AG04449 (cell line): ENCODE data around the gene KCNF1.
A peak's percentile ranks its signal among the peaks of the same experiment; 100 is the strongest.

Source experiments
- CTCF ChIA-PET: fragments of 350-600 bp; formaldehyde crosslinking; extraction: SDS; loops from one replicate; lab custom pipeline; 2021; ENCODE audit warnings: antibody characterized with exemption; lab: Yijun Ruan, JAX
- POLR2A ChIA-PET: fragments of 400-600, 350-600 bp; formaldehyde crosslinking; extraction: SDS; loops from one replicate; lab custom pipeline; 2020; ENCODE audit warnings: antibody characterized with exemption, inconsistent platforms; lab: Yijun Ruan, JAX
- DNase-seq: peaks from one replicate; pipeline ENCODE4 v3.0.0-alpha.2; 2010; ENCODE audit warnings: low read depth, low spot score
- H3K4me3 ChIP-seq: 2 replicates; pipeline ENCODE4 v1.5.1; 2011; ENCODE audit warnings: low read depth, mild to moderate bottlenecking, control low read depth, low read length
- TF ChIP-seq, protein P1 (sequence below): IDR thresholded peaks from one replicate; pipeline ENCODE4 v1.5.1; 2011; ENCODE audit warnings: mild to moderate bottlenecking, moderate library complexity, low read length, control low read depth, inconsistent platforms; ENCODE audit not compliant: insufficient read depth; ENCODE audit errors: missing control alignments

The KCNF1 gene

DNA sequence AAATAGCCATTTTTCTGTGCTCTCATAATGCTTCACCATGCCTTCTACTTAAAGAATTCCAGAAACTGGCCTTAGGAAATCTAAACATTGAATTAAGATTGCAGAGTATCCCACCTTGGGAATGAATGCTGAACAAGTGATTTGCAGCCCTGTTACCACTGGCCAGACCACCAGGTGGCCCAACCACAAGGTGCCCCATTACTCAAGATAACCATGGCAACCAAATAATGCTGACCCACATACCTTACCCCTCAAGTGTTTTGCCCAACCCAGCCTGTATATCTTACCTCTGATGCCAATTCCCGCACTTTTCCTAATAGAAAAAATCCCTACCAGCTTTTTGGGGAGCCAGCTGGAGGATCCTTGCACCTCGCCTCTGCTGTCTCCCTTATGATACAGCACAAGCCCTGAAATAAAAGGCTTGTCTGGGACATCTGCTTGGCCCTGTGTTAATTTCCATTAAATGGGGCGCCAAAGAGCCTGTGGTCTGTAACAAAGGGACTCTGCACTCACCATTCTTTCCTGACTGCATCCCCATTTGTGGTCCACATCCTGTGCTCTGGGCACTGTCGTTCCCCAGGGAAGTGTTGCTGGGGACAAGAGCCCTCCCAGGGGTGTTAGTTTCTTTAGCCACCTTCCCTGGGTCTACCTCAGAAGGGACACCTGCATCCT, 17.3 kb upstream of the KCNF1 start:
- DNase-seq = no peak
- ChIA-PET POLR2A (no interaction called here), CTCF (interaction anchor here (1.2 to 1.8 kb wide), 3 partner anchors 10 to 63 kb away, joined by 3 to 7 read pairs (median 6); no protein-coding TSS in a partner anchor)
- TF ChIP-seq, protein P1, sequence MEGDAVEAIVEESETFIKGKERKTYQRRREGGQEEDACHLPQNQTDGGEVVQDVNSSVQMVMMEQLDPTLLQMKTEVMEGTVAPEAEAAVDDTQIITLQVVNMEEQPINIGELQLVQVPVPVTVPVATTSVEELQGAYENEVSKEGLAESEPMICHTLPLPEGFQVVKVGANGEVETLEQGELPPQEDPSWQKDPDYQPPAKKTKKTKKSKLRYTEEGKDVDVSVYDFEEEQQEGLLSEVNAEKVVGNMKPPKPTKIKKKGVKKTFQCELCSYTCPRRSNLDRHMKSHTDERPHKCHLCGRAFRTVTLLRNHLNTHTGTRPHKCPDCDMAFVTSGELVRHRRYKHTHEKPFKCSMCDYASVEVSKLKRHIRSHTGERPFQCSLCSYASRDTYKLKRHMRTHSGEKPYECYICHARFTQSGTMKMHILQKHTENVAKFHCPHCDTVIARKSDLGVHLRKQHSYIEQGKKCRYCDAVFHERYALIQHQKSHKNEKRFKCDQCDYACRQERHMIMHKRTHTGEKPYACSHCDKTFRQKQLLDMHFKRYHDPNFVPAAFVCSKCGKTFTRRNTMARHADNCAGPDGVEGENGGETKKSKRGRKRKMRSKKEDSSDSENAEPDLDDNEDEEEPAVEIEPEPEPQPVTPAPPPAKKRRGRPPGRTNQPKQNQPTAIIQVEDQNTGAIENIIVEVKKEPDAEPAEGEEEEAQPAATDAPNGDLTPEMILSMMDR = no peak
- no peak overlapping the region for H3K4me3 ChIP-seq

DNA sequence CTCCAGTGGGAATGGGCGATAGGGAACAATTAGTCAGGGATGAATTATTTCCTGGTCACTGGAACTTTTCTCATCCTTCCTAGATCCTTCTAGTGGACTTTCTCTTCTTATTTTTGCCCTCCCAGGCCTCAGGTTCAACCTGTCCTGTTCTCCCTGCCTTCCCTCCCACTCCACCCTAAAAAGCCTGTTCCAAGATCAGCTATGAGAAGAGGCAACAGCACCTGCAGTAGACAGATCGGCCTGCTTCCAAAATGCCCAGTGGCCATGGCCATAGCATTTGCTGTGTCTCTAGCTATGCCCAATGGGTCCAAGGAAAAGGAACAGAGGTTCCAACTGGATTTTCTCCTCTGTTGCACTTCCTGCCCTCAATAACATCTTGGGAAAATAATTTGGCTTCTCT, 16.5 kb upstream of the KCNF1 start:
- DNase-seq = no peak
- CTCF ChIA-PET = interaction anchor here (1.2 to 1.8 kb wide), 3 partner anchors 11 to 63 kb away, joined by 3 to 7 read pairs (median 6); no protein-coding TSS in a partner anchor
- H3K4me3 ChIP-seq = no peak overlapping the region
- POLR2A ChIA-PET = no interaction called here
- TF ChIP-seq, protein P1 = no peak

DNA sequence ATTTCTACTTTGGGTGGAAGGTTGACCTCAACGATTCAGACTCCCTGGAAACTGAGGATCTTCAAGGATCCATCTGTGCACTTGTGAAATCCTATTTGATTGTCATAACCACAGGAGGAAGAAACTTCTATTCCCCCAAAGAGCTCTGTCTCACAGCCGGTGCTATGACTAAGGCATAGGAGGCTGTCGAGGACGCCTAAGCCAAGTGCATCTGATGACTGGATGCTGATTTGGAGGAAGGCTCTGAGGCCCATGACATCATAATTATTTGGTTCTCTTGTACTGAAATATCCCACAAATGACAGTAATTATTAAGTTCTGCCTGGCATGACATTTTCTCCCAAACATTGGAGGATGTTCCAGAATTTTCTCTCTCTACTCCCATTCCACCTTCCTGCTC, 13.8 kb upstream of the KCNF1 start:
- TF ChIP-seq, protein P1 = no peak
- CTCF ChIA-PET = interaction anchor here (1.1 to 5.6 kb wide), 2 partner anchors 15 to 66 kb away, joined by 3 to 86 read pairs; no protein-coding TSS in a partner anchor
- POLR2A ChIA-PET = interaction anchor here (0.7 kb wide), 1 partner anchor 113 kb away, joined by 3 read pairs; no protein-coding TSS in a partner anchor
- no peak for DNase-seq
- no peak overlapping the region for H3K4me3 ChIP-seq

DNA sequence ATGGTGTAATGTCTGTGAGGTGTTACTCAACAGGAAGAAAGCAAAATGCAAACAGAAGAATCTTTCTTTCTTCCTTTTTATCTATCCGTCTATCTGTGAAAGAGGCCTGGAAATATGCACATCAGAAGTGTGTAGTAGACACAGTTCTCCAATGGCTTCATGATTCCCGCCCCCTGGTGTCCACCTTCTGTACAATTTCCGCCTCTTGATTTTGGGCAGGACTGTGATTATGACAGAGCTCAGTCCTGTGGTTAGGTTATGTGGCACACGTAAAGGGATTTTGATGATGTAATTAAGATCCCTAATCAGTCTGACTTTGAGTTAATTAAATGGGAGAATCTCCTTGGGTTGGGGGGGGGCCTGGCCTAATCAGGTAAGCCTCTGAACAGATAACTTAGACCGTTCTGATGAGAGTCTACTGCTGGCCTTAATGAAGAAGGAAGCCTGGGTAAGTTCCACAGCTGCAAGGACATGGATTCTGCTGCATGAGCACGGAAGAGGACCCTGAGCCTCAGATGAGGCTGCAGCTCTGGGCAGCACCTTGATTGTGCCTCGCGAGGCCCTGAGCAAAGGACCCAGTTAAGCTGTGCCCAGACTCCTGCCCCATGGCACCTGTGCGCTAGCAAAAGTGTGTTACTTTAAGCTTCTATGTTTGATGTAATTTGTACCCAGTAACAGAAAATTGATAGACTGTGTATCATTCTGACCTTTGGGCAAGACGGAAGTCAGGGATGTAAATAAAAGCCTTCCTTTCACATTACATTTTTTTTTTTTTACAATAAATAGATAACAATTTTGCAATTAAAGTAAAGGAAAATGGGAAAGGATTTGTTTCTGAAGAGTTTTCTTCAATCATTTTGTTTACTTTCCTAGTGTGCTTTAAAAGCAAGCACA, 11.3 kb upstream of the KCNF1 start:
- CTCF ChIA-PET = interaction anchor here (0.6 to 5.6 kb wide), 15 partner anchors 9 to 232 kb away, joined by 3 to 86 read pairs (median 4); partner anchors contain the start of gene KCNF1
- POLR2A ChIA-PET = no interaction called here
- DNase-seq = no peak

DNA sequence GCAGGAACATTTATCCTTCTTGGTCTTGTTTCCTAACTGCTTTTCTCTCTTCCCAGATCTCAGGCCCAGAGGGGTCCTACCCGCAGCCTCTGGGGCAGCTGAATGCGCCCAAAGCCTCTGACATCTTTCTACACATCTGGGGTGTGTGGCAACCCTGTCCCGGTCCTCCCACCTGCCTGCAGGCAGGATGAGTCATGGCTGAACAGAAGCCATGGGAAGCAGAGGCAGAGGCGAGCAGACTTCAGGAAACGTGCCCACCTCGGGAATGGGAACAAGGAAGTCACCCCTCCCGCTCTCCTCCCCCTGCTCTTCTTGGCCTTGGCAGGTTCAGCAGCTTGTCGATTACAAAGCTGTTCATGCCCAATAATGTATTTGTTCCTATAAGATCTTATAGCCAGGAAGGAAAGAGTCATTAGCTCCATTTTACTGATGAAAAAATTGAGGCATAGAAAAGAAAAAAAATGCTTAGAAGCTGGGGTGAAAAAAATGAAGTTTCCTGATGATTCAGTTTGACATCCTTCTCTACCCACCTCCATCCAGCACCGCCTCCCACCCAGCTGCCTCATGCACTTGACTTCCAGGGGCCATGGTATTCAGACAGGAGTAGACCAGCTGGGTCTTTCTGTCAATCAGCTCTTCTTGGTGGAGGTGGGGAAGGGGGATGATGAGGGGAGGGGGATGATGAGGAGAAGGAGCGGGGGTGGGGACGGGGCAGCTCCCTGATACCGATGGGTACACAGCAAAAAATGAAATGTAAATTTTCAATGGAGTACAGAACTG, 10.4 kb upstream of the KCNF1 start:
- H3K4me3 ChIP-seq = no peak overlapping the region
- CTCF ChIA-PET = interaction anchor here (0.6 to 5.6 kb wide), 8 partner anchors 10 to 231 kb away, joined by 3 to 86 read pairs (median 6); partner anchors contain the start of gene KCNF1
- POLR2A ChIA-PET = no interaction called here
- TF ChIP-seq, protein P1 = no peak
- no peak for DNase-seq

More for the DNA sequence above, 11.3 kb upstream of the KCNF1 start:
- no peak overlapping the region for H3K4me3 ChIP-seq
- TF ChIP-seq, protein P1 = peak; percentile 42
